HL-60 (cell line): ENCODE results near the gene LRPAP1.

Source experiments
- CTCF ChIP-seq: IDR thresholded peaks from one replicate; pipeline ENCODE4 v1.5.1; 2011; ENCODE audit warnings: low read length, control low read depth, inconsistent platforms; ENCODE audit not compliant: insufficient read depth
- GABPA ChIP-seq: IDR thresholded peaks from 2 replicates; pipeline ENCODE4 v1.6.1; 2012; ENCODE audit warnings: low read depth
- POLR2AphosphoS5 ChIP-seq: IDR thresholded peaks from 2 replicates; pipeline ENCODE4 v1.6.1; 2012; ENCODE audit warnings: low read depth
- SPI1 ChIP-seq: IDR thresholded peaks from 2 replicates; pipeline ENCODE4 v1.6.1; 2012; ENCODE audit warnings: low read depth, mild to moderate bottlenecking, borderline replicate concordance
- TF ChIP-seq, protein P1 (sequence below): IDR thresholded peaks from 2 replicates; pipeline ENCODE4 v1.6.1; 2012; ENCODE audit warnings: low read depth; ENCODE audit not compliant: insufficient replicate concordance

DNA sequence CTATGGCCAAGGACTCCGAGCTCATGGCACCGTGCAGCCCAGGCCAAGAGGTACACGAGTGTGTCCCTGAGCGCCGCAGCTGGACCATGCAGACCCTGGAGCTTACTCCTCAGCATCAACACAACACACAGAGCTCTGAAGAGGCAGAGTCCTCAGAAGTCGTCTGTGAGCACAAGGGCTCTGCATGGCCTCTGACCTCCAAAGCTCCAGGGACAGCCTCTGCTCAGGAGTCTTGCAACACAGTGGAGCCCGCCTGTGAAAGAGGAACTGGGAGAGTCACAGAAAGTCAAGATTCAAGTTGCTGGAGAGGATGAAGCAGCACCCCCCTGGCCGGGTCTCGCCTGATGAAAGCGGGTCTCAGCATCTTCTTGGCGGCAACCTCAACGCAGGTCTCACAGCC, 2.9 kb downstream of the LRPAP1 start:
- TF ChIP-seq CTCF (no peak), POLR2AphosphoS5 (no peak), GABPA (no peak), SPI1 (peak; percentile 98)
- TF ChIP-seq, protein P1, sequence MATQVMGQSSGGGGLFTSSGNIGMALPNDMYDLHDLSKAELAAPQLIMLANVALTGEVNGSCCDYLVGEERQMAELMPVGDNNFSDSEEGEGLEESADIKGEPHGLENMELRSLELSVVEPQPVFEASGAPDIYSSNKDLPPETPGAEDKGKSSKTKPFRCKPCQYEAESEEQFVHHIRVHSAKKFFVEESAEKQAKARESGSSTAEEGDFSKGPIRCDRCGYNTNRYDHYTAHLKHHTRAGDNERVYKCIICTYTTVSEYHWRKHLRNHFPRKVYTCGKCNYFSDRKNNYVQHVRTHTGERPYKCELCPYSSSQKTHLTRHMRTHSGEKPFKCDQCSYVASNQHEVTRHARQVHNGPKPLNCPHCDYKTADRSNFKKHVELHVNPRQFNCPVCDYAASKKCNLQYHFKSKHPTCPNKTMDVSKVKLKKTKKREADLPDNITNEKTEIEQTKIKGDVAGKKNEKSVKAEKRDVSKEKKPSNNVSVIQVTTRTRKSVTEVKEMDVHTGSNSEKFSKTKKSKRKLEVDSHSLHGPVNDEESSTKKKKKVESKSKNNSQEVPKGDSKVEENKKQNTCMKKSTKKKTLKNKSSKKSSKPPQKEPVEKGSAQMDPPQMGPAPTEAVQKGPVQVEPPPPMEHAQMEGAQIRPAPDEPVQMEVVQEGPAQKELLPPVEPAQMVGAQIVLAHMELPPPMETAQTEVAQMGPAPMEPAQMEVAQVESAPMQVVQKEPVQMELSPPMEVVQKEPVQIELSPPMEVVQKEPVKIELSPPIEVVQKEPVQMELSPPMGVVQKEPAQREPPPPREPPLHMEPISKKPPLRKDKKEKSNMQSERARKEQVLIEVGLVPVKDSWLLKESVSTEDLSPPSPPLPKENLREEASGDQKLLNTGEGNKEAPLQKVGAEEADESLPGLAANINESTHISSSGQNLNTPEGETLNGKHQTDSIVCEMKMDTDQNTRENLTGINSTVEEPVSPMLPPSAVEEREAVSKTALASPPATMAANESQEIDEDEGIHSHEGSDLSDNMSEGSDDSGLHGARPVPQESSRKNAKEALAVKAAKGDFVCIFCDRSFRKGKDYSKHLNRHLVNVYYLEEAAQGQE: no peak
